ENCODE results near the gene TPCN1. TPM values are rescaled to one million over a fixed set of nuclear protein-coding genes. Genes with fewer than 3 reads are reported as not detected.

The TPCN1 gene
- total and polyA plus RNA-seq, 2 of the 13 experiments (the other 11 are each of a cell fraction or from before 2014, with no cell fraction given): 8.0 to 26.8 TPM

DNA sequence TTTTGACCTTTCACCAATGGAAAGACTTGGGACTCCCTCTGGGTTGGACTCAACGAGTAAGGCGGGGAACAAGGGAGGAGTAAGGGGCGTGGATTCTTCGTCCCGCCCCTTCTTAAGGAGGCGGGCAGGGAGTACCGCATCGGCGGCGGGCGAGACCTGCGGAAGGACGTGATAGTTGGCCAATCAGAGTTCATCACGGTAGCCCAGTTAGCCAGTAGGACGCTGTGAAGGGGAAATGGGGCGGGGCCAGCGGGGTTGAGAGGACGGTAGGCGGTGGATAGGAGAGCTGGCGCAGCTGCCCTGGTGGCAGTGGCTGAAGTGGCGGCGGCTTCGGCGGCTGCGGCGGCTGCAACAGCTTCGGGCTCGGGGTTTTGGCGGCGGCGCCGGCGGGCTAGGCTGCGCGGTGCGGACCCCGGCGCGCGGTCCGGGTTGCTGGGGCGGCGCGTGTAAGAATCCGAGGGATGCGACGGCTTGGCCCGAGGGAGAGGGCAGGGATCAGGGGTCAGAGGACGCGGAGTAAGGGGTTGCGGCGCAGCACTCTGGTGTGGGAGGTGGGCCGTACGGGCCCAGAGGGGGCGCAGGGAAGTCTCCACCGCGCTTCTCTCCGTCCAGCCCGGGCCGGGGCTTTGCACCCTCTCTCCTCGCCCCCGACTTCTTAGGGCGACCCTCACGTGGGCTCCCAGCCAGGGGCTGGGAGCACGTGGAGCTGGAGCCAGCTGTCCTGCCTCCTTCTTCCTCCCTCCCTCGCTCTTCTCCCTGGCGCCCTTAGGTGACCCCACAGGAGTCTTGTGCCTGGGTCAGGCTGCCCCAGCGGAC lies at the start of gene TPCN1 (continued):
- TF ChIP-seq ZBTB3 (CRISPR knock-in tag; IDR thresholded peaks at IDR 0.05; ENCODE audit: borderline replicate concordance, low read depth): no peak
- TF ChIP-seq KDM5B (CRISPR knock-in tag; IDR thresholded peaks at IDR 0.05; ENCODE audit: borderline replicate concordance): no peak
- TF ChIP-seq SRSF1 (optimal IDR thresholded peaks at IDR 0.05; ENCODE audit: low read depth, low read length): no peak
- TF ChIP-seq NCOA5 (CRISPR knock-in tag; IDR thresholded peaks at IDR 0.05): no peak
- 0 out of 2 replicates have a peak, but pooled peaks have one; percentile 22 for TF ChIP-seq ZNF343 (CRISPR knock-in tag; IDR thresholded peaks at IDR 0.05)
- TF ChIP-seq, protein P1, sequence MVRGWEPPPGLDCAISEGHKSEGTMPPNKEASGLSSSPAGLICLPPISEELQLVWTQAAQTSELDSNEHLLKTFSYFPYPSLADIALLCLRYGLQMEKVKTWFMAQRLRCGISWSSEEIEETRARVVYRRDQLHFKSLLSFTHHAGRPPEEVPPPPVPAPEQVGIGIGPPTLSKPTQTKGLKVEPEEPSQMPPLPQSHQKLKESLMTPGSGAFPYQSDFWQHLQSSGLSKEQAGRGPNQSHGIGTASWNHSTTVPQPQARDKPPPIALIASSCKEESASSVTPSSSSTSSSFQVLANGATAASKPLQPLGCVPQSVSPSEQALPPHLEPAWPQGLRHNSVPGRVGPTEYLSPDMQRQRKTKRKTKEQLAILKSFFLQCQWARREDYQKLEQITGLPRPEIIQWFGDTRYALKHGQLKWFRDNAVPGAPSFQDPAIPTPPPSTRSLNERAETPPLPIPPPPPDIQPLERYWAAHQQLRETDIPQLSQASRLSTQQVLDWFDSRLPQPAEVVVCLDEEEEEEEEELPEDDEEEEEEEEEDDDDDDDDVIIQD (CRISPR knock-in tag; IDR thresholded peaks at IDR 0.05; ENCODE audit: low read depth): no peak
- no peak for TF ChIP-seq NFIB (CRISPR knock-in tag; IDR thresholded peaks at IDR 0.05; ENCODE audit: borderline replicate concordance)
- TF ChIP-seq, protein P2, sequence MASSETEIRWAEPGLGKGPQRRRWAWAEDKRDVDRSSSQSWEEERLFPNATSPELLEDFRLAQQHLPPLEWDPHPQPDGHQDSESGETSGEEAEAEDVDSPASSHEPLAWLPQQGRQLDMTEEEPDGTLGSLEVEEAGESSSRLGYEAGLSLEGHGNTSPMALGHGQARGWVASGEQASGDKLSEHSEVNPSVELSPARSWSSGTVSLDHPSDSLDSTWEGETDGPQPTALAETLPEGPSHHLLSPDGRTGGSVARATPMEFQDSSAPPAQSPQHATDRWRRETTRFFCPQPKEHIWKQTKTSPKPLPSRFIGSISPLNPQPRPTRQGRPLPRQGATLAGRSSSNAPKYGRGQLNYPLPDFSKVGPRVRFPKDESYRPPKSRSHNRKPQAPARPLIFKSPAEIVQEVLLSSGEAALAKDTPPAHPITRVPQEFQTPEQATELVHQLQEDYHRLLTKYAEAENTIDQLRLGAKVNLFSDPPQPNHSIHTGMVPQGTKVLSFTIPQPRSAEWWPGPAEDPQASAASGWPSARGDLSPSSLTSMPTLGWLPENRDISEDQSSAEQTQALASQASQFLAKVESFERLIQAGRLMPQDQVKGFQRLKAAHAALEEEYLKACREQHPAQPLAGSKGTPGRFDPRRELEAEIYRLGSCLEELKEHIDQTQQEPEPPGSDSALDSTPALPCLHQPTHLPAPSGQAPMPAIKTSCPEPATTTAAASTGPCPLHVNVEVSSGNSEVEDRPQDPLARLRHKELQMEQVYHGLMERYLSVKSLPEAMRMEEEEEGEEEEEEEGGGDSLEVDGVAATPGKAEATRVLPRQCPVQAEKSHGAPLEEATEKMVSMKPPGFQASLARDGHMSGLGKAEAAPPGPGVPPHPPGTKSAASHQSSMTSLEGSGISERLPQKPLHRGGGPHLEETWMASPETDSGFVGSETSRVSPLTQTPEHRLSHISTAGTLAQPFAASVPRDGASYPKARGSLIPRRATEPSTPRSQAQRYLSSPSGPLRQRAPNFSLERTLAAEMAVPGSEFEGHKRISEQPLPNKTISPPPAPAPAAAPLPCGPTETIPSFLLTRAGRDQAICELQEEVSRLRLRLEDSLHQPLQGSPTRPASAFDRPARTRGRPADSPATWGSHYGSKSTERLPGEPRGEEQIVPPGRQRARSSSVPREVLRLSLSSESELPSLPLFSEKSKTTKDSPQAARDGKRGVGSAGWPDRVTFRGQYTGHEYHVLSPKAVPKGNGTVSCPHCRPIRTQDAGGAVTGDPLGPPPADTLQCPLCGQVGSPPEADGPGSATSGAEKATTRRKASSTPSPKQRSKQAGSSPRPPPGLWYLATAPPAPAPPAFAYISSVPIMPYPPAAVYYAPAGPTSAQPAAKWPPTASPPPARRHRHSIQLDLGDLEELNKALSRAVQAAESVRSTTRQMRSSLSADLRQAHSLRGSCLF (CRISPR knock-in tag; IDR thresholded peaks at IDR 0.05; ENCODE audit: borderline replicate concordance): no peak
- 0 out of 2 replicates have a peak, but pooled peaks have one; percentile 20 for TF ChIP-seq ZNF354B (CRISPR knock-in tag; IDR thresholded peaks at IDR 0.05)
- no peak for TF ChIP-seq ZNF350 (CRISPR knock-in tag; IDR thresholded peaks at IDR 0.05; ENCODE audit: borderline replicate concordance, low read depth)
- TF ChIP-seq ZNF3 (CRISPR knock-in tag; IDR thresholded peaks at IDR 0.05): no peak
- TF ChIP-seq MEIS1 (CRISPR knock-in tag; IDR thresholded peaks at IDR 0.05; ENCODE audit: borderline replicate concordance): no peak
- TF ChIP-seq ZSCAN25 (CRISPR knock-in tag; IDR thresholded peaks at IDR 0.05): peak; percentile 59; the same call in 1 of the 2 replicates
- TF ChIP-seq RXRB (CRISPR knock-in tag; IDR thresholded peaks at IDR 0.05; ENCODE audit: borderline replicate concordance): peak; percentile 84
- no peak for TF ChIP-seq SALL2 (CRISPR knock-in tag; IDR thresholded peaks at IDR 0.05)
- TF ChIP-seq NFE2L2 (IDR thresholded peaks at IDR 0.05; ENCODE audit: low read length): no peak
- TF ChIP-seq MAFK (conservative IDR thresholded peaks at IDR 0.05 in 1 of 2, IDR thresholded peaks at IDR 0.05 in 1 of 2; ENCODE audit: low read length in 2 of 2): no peak
- TF ChIP-seq ZMYM2 (CRISPR knock-in tag; IDR thresholded peaks at IDR 0.05): no peak
- no peak for TF ChIP-seq NKX3-1 (CRISPR knock-in tag; IDR thresholded peaks at IDR 0.05)
- TF ChIP-seq CREM (IDR thresholded peaks at IDR 0.05): peak; percentile 48
- TF ChIP-seq CREM (CRISPR knock-in tag; IDR thresholded peaks at IDR 0.05): no peak
- no peak for TF ChIP-seq CHD4 (IDR thresholded peaks at IDR 0.05; ENCODE audit: borderline replicate concordance, low read length)
- TF ChIP-seq NFATC3 (CRISPR knock-in tag; IDR thresholded peaks at IDR 0.05): no peak
- TF ChIP-seq RFXANK (CRISPR knock-in tag; IDR thresholded peaks at IDR 0.05): 0 out of 2 replicates have a peak, but pooled peaks have one; percentile 38
